Mucosa of gallbladder (tissue), 1 donor: ENCODE measurements around the gene GMFB. TPM values are rescaled to one million over a fixed set of nuclear protein-coding genes. Genes with fewer than 3 reads are reported as not detected.
"Not testable (repeated sequence)": the region's sequence is repeated elsewhere in the genome, so short reads cannot be mapped to it uniquely, and the experiment has no call there.

Experiments used
- DNase-seq: peaks from one replicate; pipeline ENCODE4 v3.0.0-alpha.2; 2020; ENCODE audit warnings: low spot score
- total RNA-seq: library from RNA; stranded (reverse); gene quantifications from one replicate; pipeline ENCODE4 v1.2.1, GENCODE V29; 2021
- donor health status: DM: no; HTN: no; CAD: no.

GMFB gene
- total RNA-seq, 1 donor from 2014 or later: 27.9 TPM

- not testable (repeated sequence) for DNase-seq
These were observed 30.2 kb downstream of the GMFB start for GRCh38 chr14:54458536-54458935.

GRCh38 chr14:54457609-54457996, 31.2 kb downstream of the GMFB start:
- no peak for DNase-seq

GRCh38 chr14:54456820-54457608, 31.8 kb downstream of the GMFB start:
- not testable (repeated sequence) for DNase-seq

- no peak for DNase-seq
These were observed 33.4 kb downstream of the GMFB start for GRCh38 chr14:54455363-54455762.

GRCh38 chr14:54453990-54454389, 34.8 kb downstream of the GMFB start:
- not testable (repeated sequence) for DNase-seq

- no peak for DNase-seq
These were observed 35.5 kb downstream of the GMFB start for GRCh38 chr14:54453252-54453651.

- no peak for DNase-seq
These were observed 36.8 kb downstream of the GMFB start for GRCh38 chr14:54451961-54452360.

- no peak for DNase-seq
These were observed 37.6 kb downstream of the GMFB start for GRCh38 chr14:54451121-54451601.

- no peak for DNase-seq
These were observed 38.2 kb downstream of the GMFB start for GRCh38 chr14:54450535-54450934.

GRCh38 chr14:54447231-54447692, 41.5 kb downstream of the GMFB start:
- peak; percentile 51 for DNase-seq

- no peak for DNase-seq
These were observed 42.6 kb downstream of the GMFB start for GRCh38 chr14:54446161-54446693.

- DNase-seq: no peak
These were observed 44.1 kb downstream of the GMFB start for GRCh38 chr14:54444681-54445080.

GRCh38 chr14:54443981-54444380, 44.8 kb downstream of the GMFB start:
- DNase-seq: no peak

GRCh38 chr14:54442961-54443360, 45.8 kb downstream of the GMFB start:
- DNase-seq: not testable (repeated sequence)

GRCh38 chr14:54440873-54441868, 47.6 kb downstream of the GMFB start, which contains the start of gene CNIH1:
TSS of gene CNIH1 (minus strand) at chr14:54441374. CDS start at chr14:54441327, 47 bp downstream.
- peak; percentile 93 for DNase-seq

- no peak for DNase-seq
These were observed 48.3 kb downstream of the GMFB start for GRCh38 chr14:54440476-54440872.

- DNase-seq: no peak
These were observed 48.7 kb downstream of the GMFB start for GRCh38 chr14:54440037-54440436.

- no peak for DNase-seq
These were observed 50.1 kb downstream of the GMFB start for GRCh38 chr14:54438703-54439102.

GRCh38 chr14:54437954-54438353, 50.8 kb downstream of the GMFB start:
- not testable (repeated sequence) for DNase-seq

GRCh38 chr14:54435500-54435981, 53.2 kb downstream of the GMFB start:
- DNase-seq: no peak

- DNase-seq: no peak
These were observed 60.3 kb downstream of the GMFB start for GRCh38 chr14:54428527-54428926.

GRCh38 chr14:54427871-54428270, 60.9 kb downstream of the GMFB start:
- no peak for DNase-seq
